CD14-positive monocyte (primary cell): ENCODE results near the gene SYTL4. TPM values are rescaled to one million over a fixed set of nuclear protein-coding genes. Genes with fewer than 3 reads are reported as not detected.

Source experiments
- DNase-seq, 3 donors: peaks; one replicate each; pipeline ENCODE4 v3.0.0-alpha.2; 2011 to 2022
- H2AFZ ChIP-seq: 2 replicates; pipeline ENCODE4 v1.6.0; 2012; ENCODE audit warnings: mild to moderate bottlenecking, low read depth, low read length, inconsistent platforms; ENCODE audit not compliant: insufficient read depth, poor library complexity, severe bottlenecking
- H3K27ac ChIP-seq, 2 donors: 1 replicate in 1 of 2; 2 replicates in 1 of 2; pipeline ENCODE4 v1.5.1; 2012 to 2013; ENCODE audit warnings: low read length in 2 of 2, control low read depth in 1 of 2, inconsistent platforms in 1 of 2, low read depth in 1 of 2, mild to moderate bottlenecking in 1 of 2
- H3K27me3 ChIP-seq, 2 donors: one replicate each; pipeline versions ENCODE4 v1.6.0 to v1.6.1; 2011 to 2013; ENCODE audit warnings: low read length in 2 of 2; ENCODE audit not compliant: control insufficient read depth in 2 of 2, insufficient read depth in 2 of 2
- H3K36me3 ChIP-seq, 2 donors: replicated peaks in 1 of 2; 1 replicate in 1 of 2; 2 replicates in 1 of 2; pipeline versions ENCODE4 v1.5.1 to v1.6.1; 2012 to 2013; ENCODE audit warnings: low read length in 2 of 2, control low read depth in 1 of 2, inconsistent platforms in 1 of 2, mild to moderate bottlenecking in 1 of 2; ENCODE audit not compliant: insufficient read depth in 2 of 2, control insufficient read depth in 1 of 2
- H3K4me1 ChIP-seq, 2 donors: 1 replicate in 1 of 2; 2 replicates in 1 of 2; pipeline versions ENCODE4 v1.5.1 to v1.6.1; 2012 to 2013; ENCODE audit warnings: low read length in 2 of 2, control low read depth in 1 of 2, inconsistent platforms in 1 of 2, mild to moderate bottlenecking in 1 of 2, moderate library complexity in 1 of 2; ENCODE audit not compliant: insufficient read depth in 2 of 2, control insufficient read depth in 1 of 2
- H3K4me2 ChIP-seq: replicated peaks from 2 replicates; pipeline ENCODE3; 2012; ENCODE audit warnings: low read length, moderate library complexity, mild to moderate bottlenecking; ENCODE audit not compliant: poor library complexity, severe bottlenecking; ENCODE audit errors: extremely low read depth
- H3K4me3 ChIP-seq, 3 experiments: fragments of 200-600 bp in 1 of 3; sonication (generic) in 1 of 3; replicated peaks in 1 of 3; 1 replicate in 2 of 3; 2 replicates in 1 of 3; pipeline ENCODE4 v1.5.1; 2011 to 2013; ENCODE audit warnings: low read length in 3 of 3, mild to moderate bottlenecking in 3 of 3, control low read depth in 2 of 3, low read depth in 2 of 3, inconsistent platforms in 1 of 3, moderate library complexity in 1 of 3
- H3K79me2 ChIP-seq: 2 replicates; pipeline ENCODE4 v1.6.0; 2012; ENCODE audit warnings: mild to moderate bottlenecking, control low read depth, inconsistent platforms, low read length, moderate library complexity; ENCODE audit not compliant: insufficient read depth
- H3K9ac ChIP-seq: 2 replicates; pipeline ENCODE4 v1.6.0; 2017; ENCODE audit warnings: low read length, mild to moderate bottlenecking; ENCODE audit not compliant: insufficient read depth, poor library complexity, severe bottlenecking
- H3K9me3 ChIP-seq, 2 donors: replicated peaks in 1 of 2; 1 replicate in 1 of 2; 2 replicates in 1 of 2; pipeline versions ENCODE4 v1.5.1 to v1.6.1; 2012 to 2013; ENCODE audit warnings: low read length in 2 of 2, control low read depth in 1 of 2; ENCODE audit not compliant: control insufficient read depth in 1 of 2, insufficient read depth in 1 of 2
- H4K20me1 ChIP-seq: 2 replicates; pipeline ENCODE4 v1.6.0; 2012; ENCODE audit warnings: mild to moderate bottlenecking, low read length, control low read depth, moderate library complexity; ENCODE audit not compliant: insufficient read depth
- H3K27ac Mint-ChIP-seq, 7 donors: one replicate each; pipeline ENCODE4 v1.8.0; 2020; ENCODE audit warnings: mild to moderate bottlenecking in 7 of 7, mixed read lengths in 7 of 7, moderate library complexity in 6 of 7, inconsistent platforms in 2 of 7
- H3K27me3 Mint-ChIP-seq, 3 donors: one replicate each; pipeline ENCODE4 v1.8.0; 2021 to 2022; ENCODE audit warnings: low read depth in 3 of 3, mild to moderate bottlenecking in 3 of 3, mixed read lengths in 3 of 3, moderate library complexity in 3 of 3, inconsistent platforms in 1 of 3
- H3K36me3 Mint-ChIP-seq, 2 donors: one replicate each; pipeline ENCODE4 v1.8.0; 2020; ENCODE audit warnings: mixed read lengths in 2 of 2, inconsistent platforms in 1 of 2, mild to moderate bottlenecking in 1 of 2
- H3K4me1 Mint-ChIP-seq: one replicate; pipeline ENCODE4 v1.8.0; 2020; ENCODE audit warnings: mild to moderate bottlenecking, mixed read lengths
- H3K4me3 Mint-ChIP-seq, 2 donors: one replicate each; pipeline ENCODE4 v1.8.0; 2020; ENCODE audit warnings: mild to moderate bottlenecking in 2 of 2, mixed read lengths in 2 of 2, moderate library complexity in 1 of 2
- H3K9me3 Mint-ChIP-seq, 7 donors: one replicate each; pipeline ENCODE4 v1.8.0; 2020 to 2022; ENCODE audit warnings: mixed read lengths in 7 of 7, mild to moderate bottlenecking in 6 of 7, moderate library complexity in 6 of 7, inconsistent platforms in 2 of 7
- CTCF ChIP-seq: fragments of 200-600 bp; IDR thresholded peaks from one replicate; pipeline ENCODE4 v1.8.0; 2022; ENCODE audit warnings: antibody characterized with exemption, mild to moderate bottlenecking
- WGBS: methylation state at CpG from one replicate; pipeline ENCODE4 v1.1.5; 2013; ENCODE audit warnings: missing lambda C conversion rate; ENCODE audit not compliant: insufficient coverage; 5-methylcytosine and 5-hydroxymethylcytosine counted together
- intact Hi-C, 2 donors: fragments of 100-400 bp; cut with micrococcal nuclease; formaldehyde crosslinking; loops; one replicate each; pipeline versions ENCODE4 v1.15.0 to v1.15.1; 2023
- polyA plus RNA-seq, 3 donors: library from polyadenylated mRNA; depleted of rRNA in 1 of 3; unstranded in 2 of 3; stranded (reverse) in 1 of 3; fragments of 300-500 nt in 2 of 3; fragments of >200 nt in 1 of 3; fragmentation: Illumina TruSeq in 2 of 3; gene quantifications; 1 replicate in 2 of 3; 2 replicates in 1 of 3; pipeline ENCODE4 v1.2.3, GENCODE V29; 2012 to 2021

The SYTL4 gene
- polyA plus RNA-seq, 3 donors: 0.17 TPM; not detected in 2

GRCh38 chrX:100748108-100748507, 16.2 kb upstream of the SYTL4 start:
- H3K27ac ChIP-seq: no peak overlapping the region
- no peaks in the 10 kb centered on the region for H4K20me1 ChIP-seq
- no peak for TF ChIP-seq CTCF
- Mint-ChIP-seq H3K4me1 (no peaks in the 10 kb centered on the region), H3K36me3 (no peaks in the 10 kb centered on the region), H3K27ac (no peak overlapping the region), H3K9me3 (peaks cover 0 to 2% (median 0%) of the 10 kb centered on the region in 7 donors), H3K4me3 (no peak overlapping the region), H3K27me3 (peaks cover 0 to 7% (median 5%) of the 10 kb centered on the region in 3 donors)
- H3K9me3 ChIP-seq: no peaks in the 10 kb centered on the region
- no peaks in the 10 kb centered on the region for H3K79me2 ChIP-seq
- DNase-seq: no peak
- H3K4me3 ChIP-seq: no peak overlapping the region
- H3K36me3 ChIP-seq: no peaks in the 10 kb centered on the region
- H3K4me2 ChIP-seq: no peak overlapping the region
- peaks cover 2 to 3% of the 10 kb centered on the region in 2 donors for H3K27me3 ChIP-seq
- WGBS: 80% methylated on average over 1 of the region's 2 CpGs
- H3K9ac ChIP-seq: no peak overlapping the region
- no peaks in the 10 kb centered on the region for H3K4me1 ChIP-seq
- H2AFZ ChIP-seq: no peak overlapping the region
- intact Hi-C loops: no loop called here

DNA sequence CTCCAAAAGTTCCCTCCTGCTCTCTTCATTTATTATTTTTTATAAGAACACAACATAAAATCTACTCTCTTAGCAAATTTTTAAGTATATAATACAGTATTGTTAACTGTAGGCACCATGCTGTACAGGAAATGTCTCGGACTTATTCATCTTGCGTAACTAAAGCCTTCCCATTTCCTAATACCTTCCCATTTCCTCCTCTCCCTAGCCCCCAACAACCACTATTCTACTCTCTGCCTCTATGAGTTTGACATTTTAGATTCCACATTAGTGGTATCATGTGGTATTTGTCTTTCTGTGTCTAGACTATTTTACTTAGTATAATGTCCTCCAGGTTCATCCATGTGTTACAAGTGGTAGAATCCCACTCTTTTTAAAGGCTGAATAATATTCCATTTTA, 15.8 kb upstream of the SYTL4 start:
- H3K36me3 ChIP-seq: no peaks in the 10 kb centered on the region
- no peaks in the 10 kb centered on the region for H3K79me2 ChIP-seq
- intact Hi-C loops: no loop called here
- H2AFZ ChIP-seq: no peak overlapping the region
- DNase-seq: no peak
- H3K4me3 ChIP-seq: no peak overlapping the region
- WGBS: no CpG with 5 or more reads among the region's 2 CpGs
- Mint-ChIP-seq H3K4me3 (no peak overlapping the region), H3K36me3 (no peaks in the 10 kb centered on the region), H3K4me1 (no peaks in the 10 kb centered on the region), H3K27me3 (peaks cover 0 to 5% (median 5%) of the 10 kb centered on the region in 3 donors), H3K9me3 (peaks cover 0 to 2% (median 0%) of the 10 kb centered on the region in 7 donors), H3K27ac (no peak overlapping the region)
- H3K9me3 ChIP-seq: no peaks in the 10 kb centered on the region
- H4K20me1 ChIP-seq: no peaks in the 10 kb centered on the region
- H3K27me3 ChIP-seq: peaks cover 2 to 3% of the 10 kb centered on the region in 2 donors
- H3K27ac ChIP-seq: no peak overlapping the region
- no peak overlapping the region for H3K9ac ChIP-seq
- no peaks in the 10 kb centered on the region for H3K4me1 ChIP-seq
- TF ChIP-seq CTCF: no peak
- H3K4me2 ChIP-seq: no peak overlapping the region
